ENCODE results near the gene ARHGEF37.

Gene ARHGEF37

DNA sequence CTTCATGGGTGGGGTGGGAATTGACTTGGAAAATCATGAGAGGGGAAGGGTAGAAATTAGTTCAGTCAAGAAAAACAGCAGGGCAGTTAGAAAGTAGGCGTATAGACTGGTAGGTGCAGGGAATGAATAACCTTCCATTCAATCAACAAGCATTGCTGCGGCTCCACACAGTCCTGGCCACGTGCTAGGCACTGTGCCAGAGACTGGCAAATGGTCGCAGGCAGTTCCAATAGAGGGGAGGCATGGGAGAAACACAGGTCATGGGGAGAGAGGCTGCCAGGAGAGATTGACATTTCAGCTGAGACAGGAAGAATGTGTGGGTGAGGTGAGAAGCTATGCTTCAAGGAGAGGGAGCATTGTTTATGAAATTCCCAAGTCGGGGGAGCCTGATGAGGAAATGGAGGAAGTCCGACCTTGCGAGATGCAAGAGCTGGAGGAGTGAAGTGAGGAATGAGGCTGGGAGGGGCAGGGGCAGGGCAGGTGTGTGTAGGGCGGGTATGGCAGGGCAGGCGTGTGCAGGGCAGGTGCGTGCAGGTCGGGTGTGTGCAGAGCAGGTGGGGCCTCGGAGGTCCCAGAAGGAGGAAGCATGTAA, 94.4 kb downstream of the ARHGEF37 start:
- DNase-seq, result no peak

DNA sequence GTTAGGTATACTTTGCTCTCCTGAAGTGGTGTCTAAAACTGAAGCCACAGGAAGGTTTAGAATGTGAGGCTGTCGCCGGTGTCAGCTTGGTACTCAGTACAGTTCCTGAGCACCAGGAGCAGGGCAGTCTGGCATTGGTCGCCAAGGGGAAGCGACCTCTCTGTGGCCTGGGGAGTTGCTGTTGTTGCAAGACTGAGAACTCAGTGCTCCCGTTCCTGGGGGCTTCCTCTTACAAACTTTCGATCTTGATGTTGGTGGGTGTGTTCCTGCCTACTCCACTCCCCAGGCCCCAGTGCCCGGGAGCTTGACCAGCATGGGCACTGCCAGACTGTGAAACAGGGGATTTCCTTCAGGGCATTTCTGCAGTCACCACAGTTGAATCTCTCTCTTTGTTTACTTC, 96.4 kb downstream of the ARHGEF37 start:
- DNase-seq, result no peak

DNA sequence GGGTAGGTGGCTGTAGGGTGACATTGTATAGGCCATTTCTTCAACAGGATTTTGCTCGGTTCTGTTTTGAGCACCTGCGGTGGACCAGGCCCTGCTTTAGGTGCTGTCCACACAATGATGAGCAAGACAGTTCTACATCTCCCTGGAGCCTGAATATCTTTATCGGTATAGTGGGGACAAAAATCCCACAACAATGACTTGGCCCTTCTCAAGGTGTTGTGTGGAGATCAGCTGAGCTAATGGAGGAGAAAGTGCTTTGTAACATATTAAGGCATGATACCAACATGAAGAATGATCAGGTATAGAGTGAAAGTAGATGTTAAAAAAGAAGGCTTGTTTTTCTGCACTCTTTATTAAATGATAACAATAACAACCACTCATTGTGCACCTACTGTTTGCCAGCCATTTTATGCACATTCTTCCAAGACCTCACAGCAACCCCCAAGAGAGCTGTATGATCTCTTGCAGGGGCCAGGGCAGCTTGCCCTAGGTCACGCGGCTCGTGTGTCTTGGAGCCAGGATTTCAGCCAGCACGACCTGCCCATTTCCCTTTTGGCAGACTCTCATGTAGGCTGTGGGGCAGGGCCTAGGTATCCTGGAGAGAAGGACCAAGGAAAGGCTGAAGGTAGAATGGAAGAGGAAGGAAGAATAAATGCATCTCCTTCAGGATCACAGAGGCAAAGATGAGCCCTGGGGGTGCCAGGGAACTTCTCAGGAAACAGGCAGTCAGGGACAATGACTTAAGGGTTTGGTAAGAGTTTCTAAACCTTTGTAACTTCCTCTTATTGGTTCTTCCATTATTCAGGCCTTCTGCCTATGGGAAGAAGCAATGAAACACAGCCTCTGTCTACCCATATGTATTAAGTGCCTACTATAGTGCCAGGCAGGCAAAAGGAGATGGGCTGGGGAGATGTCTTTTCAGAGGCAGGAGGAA, 98.8 kb downstream of the ARHGEF37 start:
- no peak for DNase-seq

DNA sequence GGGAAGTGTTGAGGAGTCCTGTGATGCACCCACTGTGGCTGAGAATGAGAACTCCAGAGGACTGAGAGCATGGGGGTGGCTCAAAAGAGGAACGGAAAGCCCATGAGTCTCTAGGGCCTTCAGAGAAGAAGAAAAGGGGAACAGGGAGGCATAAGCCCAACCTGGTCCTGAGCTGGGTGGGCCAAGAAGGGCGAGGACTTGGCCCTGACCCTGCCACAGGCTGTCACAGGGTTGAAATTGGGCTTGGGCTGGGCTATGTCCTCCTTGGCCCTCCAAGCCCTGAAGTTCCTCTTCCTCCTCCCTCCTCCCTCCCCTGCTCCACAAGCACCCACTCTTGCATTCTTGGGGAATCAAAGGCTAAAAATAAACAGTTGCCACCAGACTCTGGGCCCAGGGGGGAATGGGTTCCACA, 99.5 kb downstream of the ARHGEF37 start:
- no peak for DNase-seq

DNA sequence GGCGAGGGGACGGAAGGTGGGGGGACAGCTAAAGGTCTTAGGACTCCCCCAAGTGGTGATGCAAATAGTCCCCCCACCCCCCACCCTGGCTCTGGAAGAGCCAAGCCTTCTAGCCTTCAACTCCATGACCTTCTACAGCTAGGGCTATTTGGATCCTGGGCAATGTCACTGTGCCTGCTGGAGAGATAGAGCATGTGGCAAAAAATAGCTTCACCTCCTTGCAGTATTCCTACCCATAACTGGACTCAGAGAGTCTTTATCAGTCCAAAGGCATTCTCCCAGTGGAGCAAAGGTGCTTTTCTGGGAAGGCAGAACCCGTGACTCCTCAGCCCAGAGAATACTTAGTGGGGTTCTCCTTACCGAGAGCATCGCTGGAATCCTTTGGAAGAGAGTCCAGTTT, 100.0 kb downstream of the ARHGEF37 start:
- DNase-seq, result no peak

DNA sequence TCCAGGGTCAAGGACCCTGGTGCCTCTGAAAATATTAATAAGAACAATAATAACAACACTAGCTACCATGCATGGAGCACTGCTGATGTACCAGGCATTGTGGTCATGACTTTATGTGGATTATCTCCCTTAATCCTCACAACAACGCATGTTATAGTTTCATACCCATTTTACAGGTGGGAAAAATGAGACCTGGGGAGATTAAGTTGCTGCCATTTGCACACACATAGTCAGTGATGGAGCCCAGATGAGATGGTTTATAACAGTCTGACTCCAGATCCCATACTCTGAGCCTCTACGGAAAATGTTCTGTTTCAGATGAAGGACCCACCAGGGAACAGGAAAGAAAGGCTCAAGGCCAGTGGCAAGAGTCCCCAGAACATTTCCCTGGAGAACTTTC, 100.6 kb downstream of the ARHGEF37 start:
- no peak for DNase-seq

DNA sequence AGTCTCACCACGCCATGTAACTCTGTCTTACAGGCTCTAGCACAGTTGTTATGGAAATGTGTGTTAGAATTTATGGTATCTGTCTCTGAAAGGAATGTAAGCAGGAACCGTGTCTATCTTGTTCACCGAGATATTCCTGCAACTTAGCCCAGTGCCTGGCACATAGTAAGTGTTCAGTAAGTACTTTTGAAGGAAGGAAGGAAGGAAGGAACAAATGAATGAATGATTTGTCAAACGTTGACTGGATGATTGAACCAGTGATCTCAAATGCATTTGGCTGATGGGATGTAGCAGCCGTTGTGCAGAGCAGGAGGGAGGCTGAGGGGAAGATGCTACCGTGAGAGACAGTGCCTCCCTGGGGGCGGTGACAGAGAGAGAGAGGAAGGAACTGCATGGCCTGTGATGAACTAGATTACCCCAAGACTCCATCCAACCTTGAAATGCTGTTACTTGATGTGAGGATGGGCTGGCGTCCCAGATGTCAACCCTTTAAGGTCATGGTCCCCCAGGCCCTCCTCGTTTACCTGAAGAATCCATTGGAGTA, 101.3 kb downstream of the ARHGEF37 start:
- no peak for DNase-seq

DNA sequence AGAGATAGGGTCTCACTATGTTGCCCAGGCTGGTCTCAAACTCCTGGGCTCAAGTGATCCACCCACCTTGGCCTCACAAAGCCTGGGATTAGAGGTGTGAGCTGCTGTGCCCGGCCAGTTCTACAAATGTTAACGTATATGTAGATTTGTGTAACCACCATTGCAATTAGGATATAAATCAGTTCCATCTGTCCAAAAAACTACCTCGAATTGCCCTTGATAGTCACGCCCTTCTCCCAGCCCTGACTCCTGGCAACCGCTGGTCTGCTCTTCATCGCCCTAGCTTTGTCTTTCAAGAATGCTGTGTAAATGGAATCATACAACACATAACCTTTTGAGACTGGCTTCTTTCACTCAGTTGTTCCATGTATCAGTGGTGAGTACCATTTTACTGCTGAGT, 102.7 kb downstream of the ARHGEF37 start:
- no peak for DNase-seq

DNA sequence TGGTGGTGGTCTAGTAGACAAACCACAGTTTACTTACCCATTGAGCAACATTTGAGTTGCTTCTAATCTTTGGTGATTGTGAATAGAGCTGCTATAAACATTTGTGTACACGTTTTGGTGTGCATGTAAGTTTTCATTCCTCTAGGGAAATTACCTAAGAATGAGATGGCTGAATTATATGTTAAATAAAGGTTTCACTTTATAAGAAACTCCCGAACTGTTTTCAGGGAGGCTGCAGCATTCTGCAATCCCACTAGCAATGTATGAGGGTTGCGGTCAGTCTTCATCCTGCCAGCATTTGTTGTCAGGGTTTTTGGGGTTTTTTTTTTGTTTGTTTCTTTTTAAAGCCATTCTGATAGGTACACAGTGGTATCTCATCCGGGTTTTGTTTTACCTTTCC, 103.1 kb downstream of the ARHGEF37 start:
- DNase-seq, result no peak

Measured in fibroblast of skin of abdomen (primary cell).